SU-DHL-6 (cell line): ENCODE results near the gene FBRSL1.

ENCODE experiments used
- H2AFZ ChIP-seq: fragments of 200-600 bp; sonication (generic); 2 replicates; pipeline ENCODE4 v1.6.1; 2014; ENCODE audit warnings: low read depth, mild to moderate bottlenecking, moderate library complexity, mixed read lengths, antibody characterized with exemption, low read length; ENCODE audit not compliant: severe bottlenecking
- H3F3A ChIP-seq: fragments of 200-600 bp; shearing (Covaris generic); 2 replicates; pipeline ENCODE4 v1.6.0; 2016; ENCODE audit warnings: antibody characterized with exemption, mild to moderate bottlenecking; ENCODE audit not compliant: insufficient read depth
- H3K27ac ChIP-seq: fragments of 200-600 bp; sonication (generic); 2 replicates; pipeline ENCODE4 v1.5.1; 2016; ENCODE audit warnings: low read depth, mild to moderate bottlenecking, low read length, moderate library complexity, mixed read lengths
- H3K27me3 ChIP-seq: fragments of 200-600 bp; sonication (generic), shearing (Covaris generic); 2 replicates; pipeline ENCODE4 v1.6.0; 2014; ENCODE audit warnings: mild to moderate bottlenecking, low read length
- H3K36me3 ChIP-seq: fragments of 200-600 bp; sonication (generic); 2 replicates; pipeline ENCODE4 v1.6.1; 2014; ENCODE audit warnings: mild to moderate bottlenecking, low read length, mixed read lengths
- H3K4me2 ChIP-seq: fragments of 300-600, 200-600 bp; shearing (Covaris generic), sonication (generic); 2 replicates; pipeline ENCODE4 v1.6.0; 2014; ENCODE audit warnings: low read length, low read depth, mild to moderate bottlenecking; ENCODE audit not compliant: poor library complexity, severe bottlenecking
- H3K4me3 ChIP-seq: fragments of 200-600 bp; sonication (generic); 2 replicates; pipeline ENCODE4 v1.5.1; 2014; ENCODE audit warnings: antibody characterized with exemption, low read length, mild to moderate bottlenecking, mixed read lengths; ENCODE audit not compliant: insufficient read depth, poor library complexity, severe bottlenecking
- H3K79me2 ChIP-seq: fragments of 200-600 bp; sonication (generic); 2 replicates; pipeline ENCODE4 v1.6.1; 2014; ENCODE audit warnings: mild to moderate bottlenecking, low read length, moderate library complexity; ENCODE audit not compliant: insufficient read depth
- H3K9ac ChIP-seq: fragments of 200-600 bp; sonication (generic); 2 replicates; pipeline ENCODE4 v1.7.0; 2014; ENCODE audit warnings: mild to moderate bottlenecking, low read length
- H3K9me2 ChIP-seq: fragments of 200-600 bp; sonication (generic); replicated peaks from 2 replicates; pipeline ENCODE4 v1.6.1; 2014; ENCODE audit warnings: low read length; ENCODE audit not compliant: insufficient read depth
- H3K9me3 ChIP-seq: fragments of 200-600 bp; sonication (generic); 2 replicates; pipeline ENCODE4 v1.6.1; 2014; ENCODE audit warnings: low read length, mixed read lengths; ENCODE audit not compliant: insufficient read depth
- H4K20me1 ChIP-seq: fragments of 200-600 bp; sonication (generic); 2 replicates; pipeline ENCODE4 v1.6.1; 2014; ENCODE audit warnings: low read depth, mild to moderate bottlenecking, antibody characterized with exemption, low read length, moderate library complexity, mixed read lengths
- CTCF ChIP-seq: fragments of 200-600 bp; sonication (generic); IDR thresholded peaks from one replicate; pipeline ENCODE4 v1.5.1; 2017; ENCODE audit warnings: antibody characterized with exemption, mild to moderate bottlenecking, low read length, moderate library complexity; ENCODE audit not compliant: insufficient read depth, poor library complexity, severe bottlenecking
- EZH2phosphoT487 ChIP-seq: fragments of 200-600 bp; sonication (generic), shearing (Covaris generic); conservative IDR thresholded peaks from 2 replicates; pipeline ENCODE4 v1.6.1; 2018; ENCODE audit warnings: mild to moderate bottlenecking, antibody characterized with exemption, low read length, moderate library complexity, mixed read lengths

The FBRSL1 gene

DNA sequence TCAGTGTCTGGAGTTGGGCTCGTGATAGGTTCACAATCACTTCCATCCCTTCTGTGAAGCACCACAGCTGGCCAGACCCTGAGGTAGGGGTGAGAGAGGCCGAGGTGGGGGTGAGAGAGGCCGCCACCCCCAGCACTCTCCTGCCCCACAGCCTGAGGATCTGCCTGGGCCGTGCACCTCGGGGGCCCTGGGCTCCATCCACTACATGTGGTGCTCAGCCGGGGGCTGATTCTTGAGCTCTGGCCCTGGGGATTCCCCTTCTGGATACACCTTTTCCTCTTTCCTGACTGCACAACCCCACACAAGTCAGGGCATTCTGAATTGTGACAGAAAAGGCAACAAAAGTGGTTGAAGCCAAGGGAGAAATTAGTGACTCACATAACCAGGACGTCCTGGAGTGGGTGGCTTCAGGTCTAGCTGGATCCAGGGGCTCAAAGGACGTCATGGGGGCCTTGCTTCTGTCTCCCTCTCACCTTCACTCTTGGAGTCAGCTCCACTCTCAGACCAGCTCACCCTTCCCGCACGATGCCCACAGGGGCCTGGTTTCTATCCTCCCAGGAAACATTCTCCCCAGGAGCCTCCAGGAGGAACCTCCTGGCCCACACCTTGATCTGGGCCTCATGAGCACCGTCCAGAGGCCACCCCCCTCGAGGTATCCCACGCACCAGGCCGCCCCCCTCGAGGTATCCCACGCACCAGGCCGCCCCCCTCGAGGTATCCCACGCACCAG lies 12.1 kb upstream of the FBRSL1 start:
- Histone ChIP-seq H3F3A (no peaks in the 10 kb centered on the region), H3K79me2 (no peaks in the 10 kb centered on the region), H3K9ac (no peak overlapping the region), H4K20me1 (no peaks in the 10 kb centered on the region), H3K4me3 (no peak overlapping the region), H3K4me2 (no peak overlapping the region), H3K9me2 (no peaks in the 10 kb centered on the region), H2AFZ (no peak overlapping the region), H3K27ac (no peak overlapping the region), H3K27me3 (no peaks in the 10 kb centered on the region), H3K9me3 (no peaks in the 10 kb centered on the region), H3K36me3 (no peaks in the 10 kb centered on the region)
- no peak for TF ChIP-seq CTCF
- no peak for TF ChIP-seq EZH2phosphoT487

DNA sequence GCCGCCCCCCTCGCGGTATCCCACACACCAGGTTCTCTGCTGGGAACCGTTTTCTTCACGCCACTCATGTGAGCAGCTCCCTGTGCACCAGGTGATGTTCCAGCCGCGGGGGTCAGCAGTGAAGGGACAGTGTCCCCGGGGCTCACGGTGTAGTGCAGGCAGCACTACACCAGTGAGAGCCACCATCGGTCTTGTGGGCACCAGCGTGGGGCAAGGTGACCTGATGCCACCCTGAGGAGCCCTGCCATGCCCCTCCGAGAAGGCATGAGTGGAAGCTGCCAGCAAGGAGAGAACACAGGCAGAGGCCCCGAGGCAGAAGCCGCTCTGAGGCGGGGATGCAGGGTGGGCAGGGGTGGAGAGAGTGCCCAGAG lies 11.5 kb upstream of the FBRSL1 start:
- no peaks in the 10 kb centered on the region for H4K20me1 ChIP-seq
- H3K27ac ChIP-seq, result no peak overlapping the region
- no peak overlapping the region for H3K9ac ChIP-seq
- H3K27me3 ChIP-seq, result no peaks in the 10 kb centered on the region
- no peak overlapping the region for H3K4me2 ChIP-seq
- no peak overlapping the region for H2AFZ ChIP-seq
- H3K9me3 ChIP-seq, result no peaks in the 10 kb centered on the region
- H3K36me3 ChIP-seq, result no peaks in the 10 kb centered on the region
- H3K4me3 ChIP-seq, result no peak overlapping the region
- TF ChIP-seq EZH2phosphoT487 (no peak), CTCF (no peak)
- no peaks in the 10 kb centered on the region for H3F3A ChIP-seq
- no peaks in the 10 kb centered on the region for H3K9me2 ChIP-seq
- no peaks in the 10 kb centered on the region for H3K79me2 ChIP-seq

DNA sequence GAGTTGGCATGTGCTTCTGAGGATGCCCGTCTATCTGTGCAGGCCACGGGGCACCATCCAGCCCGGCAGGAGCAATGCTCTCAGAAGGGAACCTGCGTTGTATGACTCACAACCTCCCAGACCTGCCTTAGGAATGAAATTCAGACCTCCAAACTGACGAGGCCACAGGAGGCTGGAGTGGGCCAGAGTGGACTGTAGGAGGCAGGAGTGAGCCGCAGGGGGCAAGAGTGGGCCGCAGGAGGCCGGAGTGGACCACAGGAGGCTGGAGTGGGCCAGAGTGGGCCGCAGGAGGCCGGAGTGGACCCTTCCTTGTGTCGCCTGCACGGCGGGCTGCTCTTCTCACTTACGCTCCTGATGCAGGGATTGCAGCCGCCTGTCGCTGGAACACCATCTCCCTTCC lies 11.1 kb upstream of the FBRSL1 start:
- TF ChIP-seq EZH2phosphoT487 (no peak), CTCF (no peak)
- no peaks in the 10 kb centered on the region for H3K27me3 ChIP-seq
- no peaks in the 10 kb centered on the region for H3K79me2 ChIP-seq
- no peaks in the 10 kb centered on the region for H4K20me1 ChIP-seq
- no peak overlapping the region for H3K4me3 ChIP-seq
- no peaks in the 10 kb centered on the region for H3K9me2 ChIP-seq
- H3K27ac ChIP-seq, result no peak overlapping the region
- no peaks in the 10 kb centered on the region for H3K9me3 ChIP-seq
- no peak overlapping the region for H2AFZ ChIP-seq
- no peak overlapping the region for H3K9ac ChIP-seq
- H3K4me2 ChIP-seq, result no peak overlapping the region
- H3K36me3 ChIP-seq, result no peaks in the 10 kb centered on the region
- H3F3A ChIP-seq, result no peaks in the 10 kb centered on the region
